ENCODE measurements around the gene SLC15A5.

The SLC15A5 gene

DNA sequence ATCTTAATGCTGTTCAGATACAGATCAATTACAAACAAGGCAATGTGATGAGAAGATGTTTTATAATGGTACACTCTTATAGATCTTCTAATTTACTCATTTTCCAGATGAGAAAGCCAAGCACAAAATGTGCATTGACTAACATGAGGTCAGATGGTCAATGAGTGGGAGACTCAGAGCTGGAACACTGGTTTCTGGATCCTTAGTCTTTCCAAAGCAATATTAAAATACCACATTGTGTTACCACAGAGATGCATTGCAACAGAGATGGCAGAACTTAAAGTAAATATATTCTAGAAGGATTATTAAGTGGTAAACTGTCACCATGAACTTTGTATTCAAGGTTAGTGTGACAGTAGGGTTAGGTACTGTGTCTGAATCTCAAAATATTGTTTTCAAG, 113.6 kb downstream of the SLC15A5 start:
- no peaks in the 10 kb centered on the region for H3K36me3 ChIP-seq (replicated peaks; ENCODE audit: insufficient read depth, low read length)
- H3K4me3 ChIP-seq (ENCODE audit: low read length) = no peak overlapping the region
- no peaks in the 10 kb centered on the region for H4K20me1 ChIP-seq (ENCODE audit: insufficient read depth, low read length)
- H3F3A ChIP-seq (ENCODE audit: insufficient read depth, low read length) = no peaks in the 10 kb centered on the region
- no peak overlapping the region for H3K4me2 ChIP-seq (ENCODE audit: low read depth, low read length)
- H3K79me2 ChIP-seq (ENCODE audit: low read length) = no peaks in the 10 kb centered on the region
- H3K9me2 ChIP-seq (replicated peaks; ENCODE audit: insufficient read depth, low read length) = no peaks in the 10 kb centered on the region
- no peaks in the 10 kb centered on the region for H3K4me1 ChIP-seq (ENCODE audit: low read length)
- H3K9me3 ChIP-seq (replicated peaks; ENCODE audit: insufficient read depth, low read length) = no peaks in the 10 kb centered on the region
- no peak overlapping the region for H3K27ac ChIP-seq (ENCODE audit: low read length)
- no peak overlapping the region for H3K9ac ChIP-seq (ENCODE audit: low read length)
- no peak overlapping the region for H2AFZ ChIP-seq (ENCODE audit: low read length)
- no peaks in the 10 kb centered on the region for H3K27me3 ChIP-seq (replicated peaks; ENCODE audit: insufficient read depth, low read length)
- TF ChIP-seq EZH2phosphoT487 (IDR thresholded peaks at IDR 0.05; ENCODE audit: low read length) (no peak), EZH2 (optimal IDR thresholded peaks at IDR 0.05; ENCODE audit: low read depth, low read length) (no peak)
- TF ChIP-seq, protein P1, sequence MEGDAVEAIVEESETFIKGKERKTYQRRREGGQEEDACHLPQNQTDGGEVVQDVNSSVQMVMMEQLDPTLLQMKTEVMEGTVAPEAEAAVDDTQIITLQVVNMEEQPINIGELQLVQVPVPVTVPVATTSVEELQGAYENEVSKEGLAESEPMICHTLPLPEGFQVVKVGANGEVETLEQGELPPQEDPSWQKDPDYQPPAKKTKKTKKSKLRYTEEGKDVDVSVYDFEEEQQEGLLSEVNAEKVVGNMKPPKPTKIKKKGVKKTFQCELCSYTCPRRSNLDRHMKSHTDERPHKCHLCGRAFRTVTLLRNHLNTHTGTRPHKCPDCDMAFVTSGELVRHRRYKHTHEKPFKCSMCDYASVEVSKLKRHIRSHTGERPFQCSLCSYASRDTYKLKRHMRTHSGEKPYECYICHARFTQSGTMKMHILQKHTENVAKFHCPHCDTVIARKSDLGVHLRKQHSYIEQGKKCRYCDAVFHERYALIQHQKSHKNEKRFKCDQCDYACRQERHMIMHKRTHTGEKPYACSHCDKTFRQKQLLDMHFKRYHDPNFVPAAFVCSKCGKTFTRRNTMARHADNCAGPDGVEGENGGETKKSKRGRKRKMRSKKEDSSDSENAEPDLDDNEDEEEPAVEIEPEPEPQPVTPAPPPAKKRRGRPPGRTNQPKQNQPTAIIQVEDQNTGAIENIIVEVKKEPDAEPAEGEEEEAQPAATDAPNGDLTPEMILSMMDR (IDR thresholded peaks at IDR 0.05; ENCODE audit: low read length) = no peak
- DNase-seq = no peak

DNA sequence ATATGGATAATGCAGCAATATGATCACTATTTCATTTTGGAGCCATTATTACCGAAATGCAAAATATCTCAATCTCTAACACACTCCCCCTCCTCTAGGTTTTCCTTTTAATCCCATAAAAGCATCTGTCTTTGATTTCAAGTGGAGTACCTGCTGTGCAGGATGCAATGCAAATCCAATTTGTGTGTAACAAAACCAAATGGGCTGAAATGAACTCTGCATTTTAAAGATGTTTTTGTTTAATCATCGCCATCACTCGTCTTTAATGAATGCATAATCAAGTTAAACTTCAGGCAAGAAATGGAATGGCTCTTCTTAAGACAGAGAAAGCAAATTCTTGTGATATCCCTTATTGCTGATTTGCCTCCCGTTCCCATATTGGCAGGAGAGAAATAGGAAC, 114.3 kb downstream of the SLC15A5 start:
- TF ChIP-seq EZH2 (optimal IDR thresholded peaks at IDR 0.05; ENCODE audit: low read depth, low read length) = no peak
- TF ChIP-seq, protein P1 (IDR thresholded peaks at IDR 0.05; ENCODE audit: low read length) = no peak
- TF ChIP-seq EZH2phosphoT487 (IDR thresholded peaks at IDR 0.05; ENCODE audit: low read length) = no peak
- H4K20me1 ChIP-seq (ENCODE audit: insufficient read depth, low read length) = no peaks in the 10 kb centered on the region
- H2AFZ ChIP-seq (ENCODE audit: low read length) = no peak overlapping the region
- no peak overlapping the region for H3K9ac ChIP-seq (ENCODE audit: low read length)
- H3K27me3 ChIP-seq (replicated peaks; ENCODE audit: insufficient read depth, low read length) = no peaks in the 10 kb centered on the region
- H3K4me1 ChIP-seq (ENCODE audit: low read length) = no peaks in the 10 kb centered on the region
- no peaks in the 10 kb centered on the region for H3K36me3 ChIP-seq (replicated peaks; ENCODE audit: insufficient read depth, low read length)
- H3K9me2 ChIP-seq (replicated peaks; ENCODE audit: insufficient read depth, low read length) = no peaks in the 10 kb centered on the region
- no peaks in the 10 kb centered on the region for H3F3A ChIP-seq (ENCODE audit: insufficient read depth, low read length)
- DNase-seq = no peak
- H3K27ac ChIP-seq (ENCODE audit: low read length) = no peak overlapping the region
- no peaks in the 10 kb centered on the region for H3K79me2 ChIP-seq (ENCODE audit: low read length)
- no peak overlapping the region for H3K4me2 ChIP-seq (ENCODE audit: low read depth, low read length)
- H3K9me3 ChIP-seq (replicated peaks; ENCODE audit: insufficient read depth, low read length) = no peaks in the 10 kb centered on the region
- no peak overlapping the region for H3K4me3 ChIP-seq (ENCODE audit: low read length)

DNA sequence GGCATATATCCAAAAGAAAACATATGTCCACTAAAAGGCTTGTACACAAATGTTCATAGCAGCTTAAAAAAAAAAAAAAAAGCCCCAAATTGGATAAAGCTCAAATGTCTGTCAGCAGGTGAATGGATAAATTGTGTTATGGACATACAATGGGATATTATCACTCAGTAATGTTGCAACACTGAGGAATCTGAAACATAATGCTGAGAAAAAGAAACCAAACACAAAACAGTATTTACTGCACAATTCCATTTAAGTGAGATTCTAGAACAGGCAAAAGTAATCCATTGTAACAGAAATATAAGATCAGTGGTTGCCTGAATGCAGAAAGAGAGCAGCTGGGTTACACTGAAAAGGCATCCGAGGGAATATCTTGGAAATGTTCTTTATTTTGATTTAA, 117.9 kb downstream of the SLC15A5 start:
- H2AFZ ChIP-seq (ENCODE audit: low read length) = no peak overlapping the region
- H3K27ac ChIP-seq (ENCODE audit: low read length) = no peak overlapping the region
- no peak overlapping the region for H3K9ac ChIP-seq (ENCODE audit: low read length)
- no peaks in the 10 kb centered on the region for H3K36me3 ChIP-seq (replicated peaks; ENCODE audit: insufficient read depth, low read length)
- H3K27me3 ChIP-seq (replicated peaks; ENCODE audit: insufficient read depth, low read length) = no peaks in the 10 kb centered on the region
- no peaks in the 10 kb centered on the region for H3K79me2 ChIP-seq (ENCODE audit: low read length)
- DNase-seq = no peak
- no peaks in the 10 kb centered on the region for H3K9me2 ChIP-seq (replicated peaks; ENCODE audit: insufficient read depth, low read length)
- H4K20me1 ChIP-seq (ENCODE audit: insufficient read depth, low read length) = no peaks in the 10 kb centered on the region
- no peaks in the 10 kb centered on the region for H3K4me1 ChIP-seq (ENCODE audit: low read length)
- no peaks in the 10 kb centered on the region for H3F3A ChIP-seq (ENCODE audit: insufficient read depth, low read length)
- TF ChIP-seq, protein P1 (IDR thresholded peaks at IDR 0.05; ENCODE audit: low read length) = no peak
- no peak for TF ChIP-seq EZH2 (optimal IDR thresholded peaks at IDR 0.05; ENCODE audit: low read depth, low read length)
- TF ChIP-seq EZH2phosphoT487 (IDR thresholded peaks at IDR 0.05; ENCODE audit: low read length) = no peak
- H3K4me2 ChIP-seq (ENCODE audit: low read depth, low read length) = no peak overlapping the region
- no peaks in the 10 kb centered on the region for H3K9me3 ChIP-seq (replicated peaks; ENCODE audit: insufficient read depth, low read length)
- H3K4me3 ChIP-seq (ENCODE audit: low read length) = no peak overlapping the region

Measured in MM.1S (cell line).